GM21390 (cell line): ENCODE results near the gene GPR37.

ENCODE experiments used
- ATAC-seq: cut with Tn5 transposase; IDR thresholded peaks from one replicate; pipeline ENCODE4 v1.9.1; 2021; ENCODE audit not compliant: unreplicated experiment

Gene GPR37, protein sequence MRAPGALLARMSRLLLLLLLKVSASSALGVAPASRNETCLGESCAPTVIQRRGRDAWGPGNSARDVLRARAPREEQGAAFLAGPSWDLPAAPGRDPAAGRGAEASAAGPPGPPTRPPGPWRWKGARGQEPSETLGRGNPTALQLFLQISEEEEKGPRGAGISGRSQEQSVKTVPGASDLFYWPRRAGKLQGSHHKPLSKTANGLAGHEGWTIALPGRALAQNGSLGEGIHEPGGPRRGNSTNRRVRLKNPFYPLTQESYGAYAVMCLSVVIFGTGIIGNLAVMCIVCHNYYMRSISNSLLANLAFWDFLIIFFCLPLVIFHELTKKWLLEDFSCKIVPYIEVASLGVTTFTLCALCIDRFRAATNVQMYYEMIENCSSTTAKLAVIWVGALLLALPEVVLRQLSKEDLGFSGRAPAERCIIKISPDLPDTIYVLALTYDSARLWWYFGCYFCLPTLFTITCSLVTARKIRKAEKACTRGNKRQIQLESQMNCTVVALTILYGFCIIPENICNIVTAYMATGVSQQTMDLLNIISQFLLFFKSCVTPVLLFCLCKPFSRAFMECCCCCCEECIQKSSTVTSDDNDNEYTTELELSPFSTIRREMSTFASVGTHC

GRCh38 chr7:124765401-124766352 is at the start of gene GPR37:
GPR37 (minus strand) TSS chr7:124765792; CDS start chr7:124764976, 816 bp downstream.
- ATAC-seq = peak; percentile 75

GRCh38 chr7:124813994-124814798 is 48.6 kb upstream of the GPR37 start:
- ATAC-seq = no peak

DNA sequence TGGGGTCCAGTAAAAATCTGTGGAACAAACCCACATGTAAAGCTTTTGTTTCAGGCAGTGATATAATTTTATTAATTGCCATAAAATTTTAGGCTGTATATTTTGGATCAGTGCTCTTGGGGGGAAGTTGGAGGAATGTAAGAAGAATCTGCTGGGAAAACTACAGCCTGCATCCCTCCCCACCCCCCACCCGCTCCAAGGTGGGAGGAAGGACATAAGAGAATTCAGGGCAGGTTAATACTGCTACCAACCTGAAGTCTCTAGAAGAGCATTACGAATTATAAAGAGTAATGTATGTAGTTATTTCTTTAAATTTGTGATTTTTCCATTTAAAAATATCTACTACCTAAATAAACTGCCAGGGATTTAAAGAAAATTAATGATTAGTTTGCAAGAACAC is 47.2 kb upstream of the GPR37 start:
- no peak for ATAC-seq

- ATAC-seq = no peak
Measured at GRCh38 chr7:124811341-124811740, 45.7 kb upstream of the GPR37 start.

DNA sequence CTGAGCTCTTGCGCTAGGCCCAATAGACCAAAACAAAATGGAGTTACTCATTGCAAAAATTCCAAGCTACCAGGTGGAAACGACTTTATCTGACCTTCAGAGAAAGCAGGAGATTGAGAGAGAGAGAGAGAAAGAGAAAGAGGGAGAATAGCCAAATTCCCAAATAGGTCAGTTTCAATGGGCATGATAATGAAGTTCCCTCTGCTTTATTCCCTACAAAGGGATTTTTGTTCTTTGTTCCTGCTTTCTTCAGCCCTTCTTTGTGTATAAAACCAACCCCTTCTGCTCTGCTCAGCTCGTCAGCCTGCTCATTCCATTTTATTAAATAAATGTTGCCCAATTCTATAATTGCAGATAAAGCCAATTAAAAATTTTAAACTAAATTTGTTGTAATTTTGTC is 45.0 kb upstream of the GPR37 start:
- no peak for ATAC-seq

- no peak for ATAC-seq
Measured at GRCh38 chr7:124808206-124808605, 42.6 kb upstream of the GPR37 start.

DNA sequence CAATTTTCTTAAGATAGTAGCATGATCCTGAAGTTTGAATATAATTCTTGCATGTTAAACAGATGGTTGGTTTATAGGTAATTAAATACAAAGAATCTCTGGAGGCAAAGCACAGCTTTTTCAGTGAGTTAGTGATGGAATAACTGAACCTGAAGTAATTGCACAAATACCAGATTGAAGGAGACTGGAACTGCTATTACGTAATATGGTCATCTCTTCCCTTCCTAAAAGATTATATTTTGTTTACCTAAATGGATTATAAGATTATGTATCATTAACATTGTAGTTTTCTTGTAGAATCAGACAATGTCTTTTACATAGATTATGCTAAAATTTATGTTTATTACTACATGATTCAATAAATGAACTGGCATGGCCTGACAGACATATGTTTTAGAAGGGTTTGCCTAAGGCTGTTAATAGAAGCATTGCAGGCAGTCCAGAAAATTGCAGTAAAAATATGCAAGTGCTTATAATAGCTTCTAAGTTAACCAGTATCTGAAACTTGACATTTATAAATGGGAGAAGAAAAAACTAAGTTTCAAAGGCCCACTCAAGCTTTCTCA is 35.8 kb upstream of the GPR37 start:
- ATAC-seq = no peak

DNA sequence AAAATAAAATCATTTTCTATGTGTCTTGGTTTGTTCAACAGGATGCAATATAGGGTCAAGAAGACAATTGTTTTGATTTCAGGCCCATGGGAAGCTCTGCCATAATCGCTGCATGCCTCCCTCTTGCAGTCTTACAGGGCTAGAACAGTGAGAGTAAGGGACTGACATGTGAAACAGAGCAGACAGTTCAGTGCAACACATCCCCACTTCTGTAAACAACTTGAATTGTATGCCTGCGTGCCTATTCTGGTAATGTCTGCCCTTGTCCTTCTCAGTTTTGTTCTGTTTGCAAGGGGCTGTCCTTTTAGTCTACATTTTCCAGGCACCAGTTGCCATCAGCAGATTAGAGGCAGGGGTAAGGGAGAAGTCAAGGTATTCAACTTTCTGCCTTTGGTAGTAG is 34.8 kb upstream of the GPR37 start:
- no peak for ATAC-seq

GRCh38 chr7:124799448-124799847 is 33.9 kb upstream of the GPR37 start:
- ATAC-seq = no peak

DNA sequence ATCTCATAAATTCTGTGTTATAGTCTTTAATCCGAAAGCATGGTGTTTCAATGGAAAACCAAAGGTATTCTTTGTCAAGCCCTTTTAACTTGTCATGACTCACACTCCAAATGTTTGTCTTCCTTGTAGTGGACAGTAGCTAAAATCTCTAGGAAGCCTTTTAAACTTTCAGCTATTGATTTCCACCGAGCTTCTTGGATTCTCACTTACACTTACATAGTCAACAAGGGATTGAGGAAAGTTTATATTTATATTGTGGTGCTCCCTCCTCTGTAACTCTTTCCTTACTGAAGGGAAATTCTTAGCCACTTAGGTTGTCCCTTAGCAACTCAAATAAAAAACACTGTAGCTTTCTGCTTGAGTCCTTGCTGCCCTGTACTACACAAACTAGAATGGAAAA is 31.2 kb upstream of the GPR37 start:
- ATAC-seq = no peak

DNA sequence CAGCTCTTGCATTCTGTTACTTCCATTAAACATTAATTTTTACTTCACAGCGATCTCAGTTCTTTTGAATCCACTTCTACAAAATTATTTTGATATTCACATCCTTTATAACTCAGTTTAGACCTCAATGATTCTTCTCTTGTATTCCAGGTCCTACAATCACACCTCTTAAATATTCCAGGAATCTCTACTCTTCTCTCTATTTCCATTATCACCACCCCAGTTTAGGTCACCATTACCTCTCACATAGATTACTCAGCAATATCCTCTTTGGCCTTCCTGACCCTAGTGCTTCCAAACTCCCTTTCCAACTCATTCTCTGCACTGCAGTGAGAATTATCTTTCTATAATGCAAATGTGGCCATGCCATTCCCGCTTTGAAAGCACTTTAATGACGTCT is 27.1 kb upstream of the GPR37 start:
- no peak for ATAC-seq

GRCh38 chr7:124792002-124792401 is 26.4 kb upstream of the GPR37 start:
- no peak for ATAC-seq

GRCh38 chr7:124791426-124791825 is 25.8 kb upstream of the GPR37 start:
- no peak for ATAC-seq

GRCh38 chr7:124790645-124791044 is 25.1 kb upstream of the GPR37 start:
- ATAC-seq = no peak

- ATAC-seq = no peak
Measured at GRCh38 chr7:124785994-124786393, 20.4 kb upstream of the GPR37 start.

DNA sequence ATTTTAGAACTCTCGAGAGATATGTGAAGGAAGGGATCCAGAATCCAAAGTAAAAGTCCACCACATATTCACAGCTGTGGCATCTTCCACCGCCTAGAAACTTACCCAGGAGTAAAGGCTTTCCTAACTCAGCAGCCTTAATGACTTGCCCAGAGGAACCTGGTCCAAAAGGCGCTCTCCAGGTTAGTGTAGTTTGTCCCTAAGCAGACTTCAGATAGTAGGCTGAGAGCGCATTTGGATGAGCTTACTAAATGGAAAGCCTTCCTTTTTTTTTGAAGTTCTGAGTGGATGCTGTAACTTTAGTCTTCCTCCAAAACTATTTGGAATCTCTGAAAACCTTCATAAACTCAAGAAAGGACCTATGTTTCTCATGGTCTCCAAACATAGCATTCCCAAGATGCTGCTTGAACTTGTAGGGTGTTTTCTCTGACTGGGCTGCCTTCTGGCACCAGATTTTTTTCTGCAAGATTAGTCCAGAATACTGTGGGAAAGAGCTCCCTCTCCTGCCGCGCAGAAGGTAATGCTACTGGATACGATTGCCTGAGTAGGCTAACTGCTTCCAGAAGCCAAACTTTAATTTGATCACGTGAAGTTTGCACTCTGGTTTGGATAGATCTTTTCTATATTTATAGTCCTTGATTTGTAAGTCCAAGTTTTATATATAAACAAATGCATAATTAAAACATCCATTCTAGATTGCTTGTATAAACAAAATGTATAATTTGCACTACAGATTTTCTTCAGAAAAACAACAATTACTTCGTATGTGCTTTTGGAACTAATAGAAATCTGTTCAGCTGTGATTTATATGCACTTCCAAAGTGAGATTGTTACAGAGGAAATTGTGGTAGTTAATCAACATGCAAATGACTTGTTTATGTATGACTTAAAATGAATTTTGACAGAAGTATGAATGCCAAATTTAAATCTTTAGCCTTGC is 19.6 kb upstream of the GPR37 start:
- peak; percentile 89 for ATAC-seq

DNA sequence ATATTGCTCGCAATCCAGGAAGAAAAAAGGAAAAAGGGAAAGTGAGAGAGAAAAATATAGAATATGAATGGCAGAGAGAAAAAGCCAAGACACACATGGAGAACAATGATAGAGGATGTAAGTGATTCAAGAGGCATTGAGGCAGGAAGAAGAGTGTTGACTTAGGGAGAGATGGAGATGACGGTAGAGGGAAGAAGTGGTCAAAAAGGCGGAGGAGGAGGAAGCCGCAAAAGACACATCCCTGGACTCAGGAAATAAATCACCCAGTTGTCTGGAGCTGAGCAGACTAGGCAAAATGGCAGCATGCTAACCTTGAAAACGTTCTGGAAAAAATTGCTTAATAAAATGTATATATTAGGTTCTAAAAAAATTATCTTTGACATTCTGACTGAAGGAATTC is 17.7 kb upstream of the GPR37 start:
- ATAC-seq = no peak

- ATAC-seq = no peak
Measured at GRCh38 chr7:124781907-124782734, 16.5 kb upstream of the GPR37 start.
